Measurements from ENCODE around the gene HSPB8. TPM values are rescaled to one million over a fixed set of nuclear protein-coding genes. Genes with fewer than 3 reads are reported as not detected.
"Not testable (repeated sequence)": the region's sequence is repeated elsewhere in the genome, so short reads cannot be mapped to it uniquely, and the experiment has no call there.

Gene HSPB8
- total RNA-seq, 1 donor from 2014 or later = 44.2 TPM

GRCh38 chr12:119208626-119209061 is 29.9 kb downstream of the HSPB8 start:
- DNase-seq (ENCODE audit: low read depth) = no peak
- no peak for TF ChIP-seq CTCF (IDR thresholded peaks at IDR 0.05; ENCODE audit: insufficient read depth, low read length, poor library complexity, severe bottlenecking)
- H3K36me3 ChIP-seq (ENCODE audit: control insufficient read depth, insufficient read depth, low read length) = no peaks in the 10 kb centered on the region
- H3K27me3 ChIP-seq (ENCODE audit: control insufficient read depth, insufficient read depth, low read length) = no peaks in the 10 kb centered on the region
- no peak overlapping the region for H3K4me3 ChIP-seq (ENCODE audit: low read depth, low read length)

- no peak for TF ChIP-seq CTCF (IDR thresholded peaks at IDR 0.05; ENCODE audit: insufficient read depth, low read length, poor library complexity, severe bottlenecking)
- no peak for DNase-seq (ENCODE audit: low read depth)
- H3K4me3 ChIP-seq (ENCODE audit: low read depth, low read length) = no peak overlapping the region
Measured at GRCh38 chr12:119211884-119212283, 33.2 kb downstream of the HSPB8 start.

GRCh38 chr12:119216084-119216483 is 37.4 kb downstream of the HSPB8 start:
- TF ChIP-seq CTCF (IDR thresholded peaks at IDR 0.05; ENCODE audit: insufficient read depth, low read length, poor library complexity, severe bottlenecking) = no peak
- Histone ChIP-seq H3K27me3 (ENCODE audit: control insufficient read depth, insufficient read depth, low read length) (no peaks in the 10 kb centered on the region), H3K36me3 (ENCODE audit: control insufficient read depth, insufficient read depth, low read length) (no peaks in the 10 kb centered on the region), H3K4me3 (ENCODE audit: low read depth, low read length) (no peak overlapping the region)
- DNase-seq (ENCODE audit: low read depth) = no peak

More at GRCh38 chr12:119211884-119212283, 33.2 kb downstream of the HSPB8 start:
- Histone ChIP-seq H3K27me3 (ENCODE audit: control insufficient read depth, insufficient read depth, low read length) (no peaks in the 10 kb centered on the region), H3K36me3 (ENCODE audit: control insufficient read depth, insufficient read depth, low read length) (no peaks in the 10 kb centered on the region)

GRCh38 chr12:119218875-119219274 is 40.1 kb downstream of the HSPB8 start:
- DNase-seq (ENCODE audit: low read depth); H3K4me3 ChIP-seq (ENCODE audit: low read depth, low read length); H3K27me3 ChIP-seq (ENCODE audit: control insufficient read depth, insufficient read depth, low read length); H3K36me3 ChIP-seq (ENCODE audit: control insufficient read depth, insufficient read depth, low read length): not testable (repeated sequence)

- no peaks in the 10 kb centered on the region for H3K27me3 ChIP-seq (ENCODE audit: control insufficient read depth, insufficient read depth, low read length)
- H3K4me3 ChIP-seq (ENCODE audit: low read depth, low read length) = no peak overlapping the region
- DNase-seq (ENCODE audit: low read depth) = no peak
- no peaks in the 10 kb centered on the region for H3K36me3 ChIP-seq (ENCODE audit: control insufficient read depth, insufficient read depth, low read length)
- no peak for TF ChIP-seq CTCF (IDR thresholded peaks at IDR 0.05; ENCODE audit: insufficient read depth, low read length, poor library complexity, severe bottlenecking)
Measured at GRCh38 chr12:119222222-119222951, 43.7 kb downstream of the HSPB8 start.

- Histone ChIP-seq H3K36me3 (ENCODE audit: control insufficient read depth, insufficient read depth, low read length) (no peaks in the 10 kb centered on the region), H3K27me3 (ENCODE audit: control insufficient read depth, insufficient read depth, low read length) (no peaks in the 10 kb centered on the region), H3K4me3 (ENCODE audit: low read depth, low read length) (no peak overlapping the region)
- no peak for TF ChIP-seq CTCF (IDR thresholded peaks at IDR 0.05; ENCODE audit: insufficient read depth, low read length, poor library complexity, severe bottlenecking)
- DNase-seq (ENCODE audit: low read depth) = no peak
Measured at GRCh38 chr12:119225454-119225853, 46.7 kb downstream of the HSPB8 start.
